NCI-H748 treated with DMSO at 0.1 percent for 48 hours (cell line): ENCODE results near the gene C1QL1.
"Not testable (repeated sequence)": the region's sequence is repeated elsewhere in the genome, so short reads cannot be mapped to it uniquely, and the experiment has no call there.

Experiments
- DNase-seq: peaks from one replicate; lab custom pipeline; 2025; lab: John Stamatoyannopoulos, UW

The C1QL1 gene

DNA sequence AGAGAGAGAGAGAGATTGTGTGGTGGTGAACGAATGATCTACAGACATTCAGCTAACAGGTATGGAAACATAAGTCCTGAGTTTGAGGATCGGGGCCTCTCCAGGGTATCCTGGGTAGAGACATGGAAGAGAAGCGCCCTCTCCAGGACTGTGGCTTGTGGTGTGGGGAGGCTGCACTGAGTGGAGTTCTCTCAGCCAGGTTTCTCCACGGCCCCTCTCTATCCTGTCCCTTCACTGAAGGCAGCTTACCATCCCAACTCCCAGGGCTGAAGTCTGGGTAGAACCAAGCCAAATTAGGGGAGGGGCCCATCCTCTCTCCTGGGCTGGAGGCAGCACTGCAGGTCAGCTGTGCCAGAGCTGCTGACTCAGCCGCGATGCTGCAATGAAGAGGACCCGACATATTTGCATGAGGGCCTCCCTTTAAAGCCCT is 6.2 kb downstream of the C1QL1 start:
- no peak for DNase-seq

DNA sequence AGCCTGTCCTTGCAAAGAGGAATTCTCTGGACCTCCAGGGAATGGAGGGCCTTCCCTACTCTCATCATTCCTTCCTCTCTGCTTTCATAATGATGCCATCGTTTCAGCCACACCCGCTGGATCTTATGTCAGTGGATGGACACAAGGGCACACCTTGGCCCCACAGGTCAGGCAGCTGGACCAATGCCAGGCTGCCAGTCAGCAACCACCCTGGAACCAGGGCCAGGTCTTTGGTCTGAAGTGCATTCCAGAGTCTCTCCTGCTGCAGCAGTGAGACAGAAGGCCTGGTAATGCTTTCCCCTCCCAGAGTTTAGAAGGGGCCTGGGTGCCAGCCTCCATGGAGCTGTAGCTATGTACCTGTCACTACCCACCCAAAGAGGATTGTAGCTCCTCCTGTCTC is 7.4 kb downstream of the C1QL1 start:
- DNase-seq, result no peak

DNA sequence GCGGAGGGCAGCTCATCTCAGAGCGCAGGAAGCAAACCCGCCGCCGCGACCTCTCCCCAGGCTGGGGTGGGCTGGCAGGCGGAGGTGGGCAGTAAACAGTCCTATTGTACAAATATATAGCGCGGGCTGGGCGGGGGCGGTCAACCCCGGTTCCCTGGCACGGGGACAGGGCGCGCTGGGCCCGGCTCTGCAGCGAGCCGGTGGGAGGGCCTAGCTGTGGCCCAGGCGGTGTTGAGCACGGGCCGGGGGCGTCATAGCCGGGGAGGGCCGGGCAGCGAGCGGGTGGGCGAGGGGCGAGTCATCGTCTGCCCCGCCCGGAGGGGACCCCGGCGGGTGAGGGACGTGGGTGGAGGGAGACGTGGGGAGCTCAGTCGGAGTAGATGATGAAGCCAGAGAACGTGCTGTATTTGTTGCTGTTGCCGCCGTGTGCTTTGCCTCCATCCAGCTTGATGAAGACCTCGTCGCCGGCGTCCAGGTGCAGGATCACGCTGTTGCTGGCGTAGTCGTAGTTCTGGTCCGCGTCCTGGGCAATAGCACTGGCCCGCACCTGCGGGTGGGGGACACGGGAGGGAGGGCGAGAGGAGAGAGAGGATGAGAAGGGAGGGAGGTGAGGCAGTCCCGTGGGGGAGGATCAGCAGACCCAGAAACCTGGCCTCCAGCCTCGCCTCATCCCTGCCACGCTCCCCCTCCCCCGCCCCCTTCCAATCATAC is 8.1 kb downstream of the C1QL1 start:
- DNase-seq, result no peak

DNA sequence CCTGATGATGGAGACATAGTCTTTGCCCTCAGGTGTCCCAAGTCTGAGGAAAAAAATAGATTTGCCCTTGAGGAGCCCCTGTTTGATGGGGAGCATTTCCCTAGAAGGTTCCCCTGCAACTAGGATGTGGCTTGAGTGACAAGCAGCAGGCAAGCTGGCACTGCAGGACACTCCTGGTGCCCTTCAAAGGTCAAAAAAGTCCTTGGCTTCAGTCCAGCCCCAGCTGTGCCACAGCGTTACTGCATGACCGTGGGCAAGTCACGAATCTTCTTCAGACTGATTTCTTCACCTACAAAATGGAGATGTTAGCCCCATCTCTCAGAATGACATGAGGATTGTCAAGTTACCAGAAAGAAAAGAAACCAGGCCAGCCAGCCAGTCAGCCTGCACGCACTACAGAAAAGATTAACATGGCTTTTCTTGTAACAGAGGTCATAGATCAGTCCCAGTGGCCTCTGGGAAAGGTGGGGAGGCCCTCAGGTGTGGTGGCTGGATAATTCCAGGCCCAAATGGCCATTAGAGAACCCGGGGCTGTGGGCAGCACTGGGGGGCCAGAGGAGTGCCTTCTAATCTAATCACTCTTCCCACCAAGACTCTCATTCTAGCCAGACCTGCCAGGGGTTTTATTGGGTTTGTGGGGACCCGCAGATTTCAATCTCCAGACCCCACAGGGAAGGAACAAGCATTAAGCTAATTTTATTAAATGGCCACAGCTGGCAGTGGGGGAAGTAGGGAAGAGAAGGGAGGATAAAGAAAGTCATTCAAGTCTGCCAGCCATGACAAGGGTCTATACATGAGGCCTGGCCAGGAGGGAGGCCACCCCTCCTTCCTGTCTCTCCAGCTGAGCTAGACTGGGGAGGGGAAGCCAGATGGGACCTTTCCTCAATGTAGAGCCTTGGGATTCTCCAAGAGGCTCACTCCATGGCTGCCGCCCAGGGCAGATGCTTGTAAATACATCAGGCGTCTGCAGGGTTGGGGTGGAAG is 10.8 kb downstream of the C1QL1 start:
- DNase-seq, result no peak

DNA sequence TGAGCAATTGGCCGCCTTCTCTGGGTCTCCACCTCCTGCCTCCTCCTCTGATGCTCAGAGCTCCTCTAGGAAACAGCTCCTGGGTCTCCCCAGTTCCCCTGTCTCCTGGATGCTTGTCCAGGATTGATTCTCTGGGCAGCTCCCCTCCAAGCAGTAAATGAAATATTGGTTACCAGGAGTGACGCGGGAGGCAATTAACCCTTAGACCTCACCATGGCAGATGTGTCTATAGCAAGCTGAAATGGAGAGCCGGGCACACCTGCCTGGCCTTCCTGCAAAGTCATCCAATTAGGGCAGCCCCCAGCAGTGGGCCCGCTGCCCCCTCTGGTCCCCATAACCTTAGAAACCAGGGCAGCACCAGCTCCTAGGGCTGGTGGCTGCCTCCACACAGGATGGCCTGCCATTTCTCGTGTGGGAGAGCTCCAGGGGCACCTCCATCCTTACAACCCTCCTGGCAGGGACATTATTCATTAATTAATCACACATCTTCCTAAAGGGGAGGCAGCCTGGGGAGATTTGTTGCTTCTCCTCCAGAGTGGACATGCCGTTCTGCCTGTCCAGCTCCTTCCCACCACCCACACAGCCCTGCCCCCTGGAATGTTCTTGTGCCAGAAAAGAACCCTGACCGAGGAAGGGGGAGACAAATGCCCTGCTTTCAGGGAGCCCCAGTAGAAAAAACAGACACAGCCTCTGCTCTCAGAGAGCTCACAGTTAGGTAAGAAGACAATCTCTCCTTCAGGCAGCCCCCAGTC is 12.3 kb downstream of the C1QL1 start:
- no peak for DNase-seq

DNA sequence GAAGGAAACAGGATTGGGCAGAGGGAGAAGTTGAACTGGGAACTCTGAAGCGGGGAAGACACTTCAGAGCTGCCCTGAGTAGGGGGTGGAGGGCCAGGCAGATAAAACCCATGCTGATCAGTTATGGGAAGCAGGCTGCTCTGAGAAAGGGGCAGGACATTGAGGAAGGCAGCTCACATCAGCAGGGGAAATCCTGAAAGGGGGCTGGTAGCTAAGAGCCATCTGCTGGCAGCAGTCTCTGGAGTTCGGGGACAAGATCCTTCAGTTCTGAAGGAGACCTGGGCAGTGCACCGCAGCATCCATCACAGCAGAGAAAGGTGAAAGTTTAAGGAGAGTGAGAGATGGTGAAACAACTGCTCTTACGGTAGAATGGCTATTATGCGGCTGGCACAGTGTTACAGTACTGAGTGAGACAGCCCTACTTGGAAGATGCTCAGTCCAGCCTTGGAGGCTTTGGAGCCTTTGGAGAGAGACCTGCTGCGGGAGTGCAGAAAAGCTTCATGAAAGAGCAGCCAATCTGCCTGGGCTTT is 15.1 kb downstream of the C1QL1 start:
- no peak for DNase-seq

DNA sequence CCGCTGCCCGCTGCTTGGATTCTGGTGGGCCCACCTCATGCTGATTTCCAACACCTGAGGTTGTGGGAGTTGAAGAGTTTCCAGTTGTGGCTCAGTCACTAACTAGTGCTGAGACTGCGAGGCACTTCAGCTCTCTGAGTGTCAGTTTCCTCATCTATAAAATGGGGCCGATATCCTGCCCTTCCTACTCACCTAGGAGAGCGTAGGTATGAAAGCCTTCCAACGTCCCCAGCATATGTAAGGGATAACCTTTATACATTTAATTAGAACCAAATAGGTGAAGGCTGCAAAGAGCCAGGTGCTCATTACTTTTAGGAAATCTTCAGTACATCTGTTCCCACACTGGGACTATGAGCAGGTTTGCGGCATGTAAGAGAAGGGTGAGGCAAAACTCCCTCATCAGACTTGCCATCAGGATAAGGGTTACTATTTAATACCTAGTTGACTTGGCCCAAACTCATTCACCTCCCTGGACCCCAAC is 19.7 kb downstream of the C1QL1 start:
- no peak for DNase-seq

DNA sequence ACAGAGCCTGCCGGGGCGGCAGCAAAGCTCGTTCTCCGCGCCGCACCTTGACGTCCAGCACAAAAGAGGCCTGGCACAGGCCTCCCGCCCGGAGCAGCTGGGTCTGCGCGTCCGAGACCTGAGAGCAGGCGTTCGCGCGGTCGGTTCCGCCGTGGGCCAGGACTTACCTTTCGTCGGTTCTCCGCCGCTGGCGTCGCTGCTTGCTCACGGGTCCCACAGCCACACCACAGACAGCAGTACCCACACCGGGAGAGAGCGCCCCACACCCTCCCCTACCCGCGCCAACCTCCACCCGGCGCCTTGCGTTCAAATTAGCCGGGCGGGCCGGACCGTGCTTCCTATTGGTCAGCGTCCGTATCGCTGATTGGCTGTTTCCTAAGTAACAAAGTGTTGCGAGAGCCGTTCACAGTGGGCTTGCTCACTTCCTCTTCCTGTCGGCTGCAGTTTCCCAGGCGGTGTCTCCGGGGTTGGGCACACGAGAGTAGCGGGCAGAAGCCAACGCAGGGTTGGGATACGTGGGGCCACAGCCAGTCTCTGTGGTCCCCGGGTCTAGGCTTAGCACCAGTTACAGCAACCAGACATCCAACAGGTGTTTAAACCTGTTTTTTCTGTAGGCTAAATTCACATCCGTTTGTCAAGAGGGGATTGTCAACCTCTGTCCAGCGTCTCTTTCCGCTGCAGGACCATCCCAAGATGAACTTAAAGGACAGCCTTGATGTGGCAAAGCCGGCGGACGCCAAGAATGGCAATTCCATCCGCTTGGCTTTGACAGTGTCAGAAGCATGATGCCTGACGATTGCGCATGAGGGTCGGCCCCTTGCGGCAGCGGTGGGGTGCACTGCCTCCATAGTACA is 20.4 kb downstream of the C1QL1 start, which contains the start of gene KIF18B:
Gene KIF18B (minus strand): TSS at position 313 of the 854 bp plus-strand sequence. CDS start 11,429 bp downstream, outside the sequence.
- peak; percentile 91 for DNase-seq

DNA sequence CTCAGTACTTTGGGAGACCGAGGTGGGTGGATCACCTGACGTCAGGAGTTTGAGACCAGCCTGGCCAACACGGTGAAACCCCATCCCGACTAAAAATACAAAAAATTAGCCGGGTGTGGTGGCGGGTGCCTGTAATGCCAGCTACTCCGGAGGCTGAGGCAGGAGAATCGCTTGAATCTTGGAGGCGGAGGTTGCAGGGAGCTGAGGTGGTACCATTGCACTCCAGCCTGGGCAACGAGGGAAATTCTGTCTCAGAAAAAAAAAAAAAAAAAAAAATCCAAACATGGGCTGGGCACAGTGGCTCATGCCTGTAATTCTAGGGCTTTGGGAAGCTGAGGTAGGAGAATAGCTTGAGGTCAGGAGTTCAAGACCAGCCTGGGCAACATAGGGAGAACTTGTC is 22.5 kb downstream of the C1QL1 start:
- not testable (repeated sequence) for DNase-seq

DNA sequence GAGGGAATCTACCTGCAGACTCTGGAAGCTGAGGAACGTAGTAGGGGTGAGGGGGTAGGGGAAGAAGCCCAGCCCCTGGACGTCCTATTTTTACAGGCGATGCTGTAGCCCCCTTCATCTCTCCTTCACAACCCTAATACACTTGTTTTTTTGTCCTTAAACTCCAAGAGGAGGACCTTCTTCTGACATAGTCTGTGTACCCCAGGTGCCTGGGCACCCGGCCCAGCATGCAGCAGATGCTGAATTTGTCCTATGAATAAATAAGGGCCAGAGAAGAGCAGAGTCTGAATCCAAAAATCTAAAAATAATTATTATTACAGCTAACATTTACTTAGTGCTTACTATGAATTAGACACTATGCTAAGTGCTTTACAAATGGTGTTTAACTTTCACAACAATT is 25.6 kb downstream of the C1QL1 start:
- no peak for DNase-seq

DNA sequence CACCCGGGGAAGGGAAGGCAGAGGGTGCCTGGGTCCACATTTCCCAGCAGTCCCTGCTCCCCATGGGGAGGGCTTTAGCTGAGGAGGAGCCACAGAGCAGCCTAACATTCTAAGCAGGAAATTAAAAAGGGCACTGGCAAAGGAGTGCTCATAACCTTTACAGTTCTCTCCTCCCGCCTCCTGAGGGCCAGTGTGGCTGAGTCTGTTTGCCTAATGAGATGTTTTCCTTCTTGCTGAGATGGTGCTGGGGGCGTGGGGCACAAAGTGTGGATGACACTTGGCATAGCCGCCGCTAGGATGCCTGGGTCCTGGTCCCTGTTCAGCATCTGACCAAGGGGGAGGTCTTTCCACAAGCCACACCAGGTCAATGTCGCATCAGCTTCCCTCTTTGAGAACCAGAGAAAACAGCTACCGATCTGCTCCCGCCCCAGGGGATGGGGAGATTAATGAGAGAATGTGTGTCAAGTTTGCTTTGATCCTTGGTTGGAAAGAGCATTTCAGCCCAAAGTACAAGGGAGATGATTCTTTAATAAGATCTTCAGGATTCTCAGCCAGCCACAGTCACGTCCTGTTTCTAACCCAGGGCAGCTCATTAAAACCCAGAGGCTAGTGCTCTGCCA is 26.3 kb downstream of the C1QL1 start:
- no peak for DNase-seq

DNA sequence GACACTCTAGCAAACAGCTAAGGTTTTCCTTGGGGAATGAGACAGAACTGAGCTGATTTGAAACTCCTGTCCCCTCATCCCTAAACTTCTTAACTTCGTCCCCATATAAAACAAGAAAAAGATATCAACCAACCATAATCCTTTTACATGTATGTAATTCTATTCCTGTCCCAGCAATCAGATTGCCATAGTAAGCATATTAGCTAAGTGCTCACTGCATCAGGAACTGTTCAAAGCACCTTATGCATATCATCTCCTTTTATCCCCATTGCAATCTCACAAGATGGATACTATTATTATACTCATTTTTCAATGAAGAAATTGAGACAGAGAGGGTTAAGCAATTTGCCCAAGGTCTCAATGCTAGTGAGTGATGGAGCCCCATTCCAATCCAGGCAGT is 27.3 kb downstream of the C1QL1 start:
- no peak for DNase-seq

DNA sequence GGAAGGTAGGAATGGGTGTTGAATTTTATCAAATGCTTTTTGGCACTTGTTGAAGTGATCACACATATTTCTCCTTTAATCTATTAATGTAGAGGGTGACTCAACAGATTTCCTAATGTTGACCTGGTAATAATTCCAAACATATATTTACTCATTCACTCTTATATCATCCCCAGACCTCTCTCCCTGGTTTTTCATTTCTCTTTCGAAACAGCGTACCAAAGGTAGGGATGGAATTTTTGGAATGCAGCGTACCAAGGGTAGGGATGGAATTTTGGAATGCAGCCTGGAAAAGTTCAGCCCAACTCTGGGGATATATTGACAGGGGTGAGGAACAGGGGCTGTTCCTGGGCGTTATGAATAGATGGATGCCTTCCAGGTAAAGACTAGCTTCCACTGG is 27.8 kb downstream of the C1QL1 start:
- DNase-seq, result no peak

DNA sequence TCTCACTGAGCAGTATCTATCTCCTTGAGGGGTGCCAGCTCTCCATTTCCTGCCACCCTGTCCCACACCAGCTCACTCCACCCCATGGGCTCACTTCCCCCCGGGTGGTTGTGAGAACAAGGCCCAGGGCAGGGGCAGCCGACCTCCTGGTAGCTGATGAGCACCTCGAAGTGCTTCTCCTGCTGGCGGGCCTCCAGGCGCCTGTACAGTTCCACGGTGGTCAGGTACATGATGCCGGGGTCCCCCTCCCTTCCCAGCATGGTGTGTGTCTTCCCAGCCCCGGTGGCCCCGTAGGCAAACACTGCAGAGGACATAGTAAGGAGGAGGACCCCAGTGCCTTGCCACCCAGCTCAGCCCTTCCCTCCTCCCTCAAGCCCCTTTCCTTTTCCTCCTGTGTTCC is 33.0 kb downstream of the C1QL1 start:
- no peak for DNase-seq

DNA sequence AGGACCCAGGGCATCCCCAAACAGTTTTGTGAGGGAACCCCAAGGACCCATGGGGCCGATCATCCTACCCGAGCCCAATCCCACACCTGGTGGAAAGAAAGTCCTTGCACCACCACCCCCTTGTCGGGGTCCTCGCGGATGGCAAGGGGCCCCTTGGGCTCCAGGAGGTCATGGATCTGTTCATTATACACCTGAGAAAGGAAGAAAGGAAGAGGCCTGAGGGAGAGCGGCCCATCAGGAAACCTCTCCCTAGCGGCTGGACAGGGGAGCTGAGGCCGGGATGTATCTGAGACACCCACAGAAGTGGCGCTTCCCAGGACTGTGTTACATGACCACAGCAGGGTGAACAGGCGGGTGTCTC is 33.4 kb downstream of the C1QL1 start:
- no peak for DNase-seq

DNA sequence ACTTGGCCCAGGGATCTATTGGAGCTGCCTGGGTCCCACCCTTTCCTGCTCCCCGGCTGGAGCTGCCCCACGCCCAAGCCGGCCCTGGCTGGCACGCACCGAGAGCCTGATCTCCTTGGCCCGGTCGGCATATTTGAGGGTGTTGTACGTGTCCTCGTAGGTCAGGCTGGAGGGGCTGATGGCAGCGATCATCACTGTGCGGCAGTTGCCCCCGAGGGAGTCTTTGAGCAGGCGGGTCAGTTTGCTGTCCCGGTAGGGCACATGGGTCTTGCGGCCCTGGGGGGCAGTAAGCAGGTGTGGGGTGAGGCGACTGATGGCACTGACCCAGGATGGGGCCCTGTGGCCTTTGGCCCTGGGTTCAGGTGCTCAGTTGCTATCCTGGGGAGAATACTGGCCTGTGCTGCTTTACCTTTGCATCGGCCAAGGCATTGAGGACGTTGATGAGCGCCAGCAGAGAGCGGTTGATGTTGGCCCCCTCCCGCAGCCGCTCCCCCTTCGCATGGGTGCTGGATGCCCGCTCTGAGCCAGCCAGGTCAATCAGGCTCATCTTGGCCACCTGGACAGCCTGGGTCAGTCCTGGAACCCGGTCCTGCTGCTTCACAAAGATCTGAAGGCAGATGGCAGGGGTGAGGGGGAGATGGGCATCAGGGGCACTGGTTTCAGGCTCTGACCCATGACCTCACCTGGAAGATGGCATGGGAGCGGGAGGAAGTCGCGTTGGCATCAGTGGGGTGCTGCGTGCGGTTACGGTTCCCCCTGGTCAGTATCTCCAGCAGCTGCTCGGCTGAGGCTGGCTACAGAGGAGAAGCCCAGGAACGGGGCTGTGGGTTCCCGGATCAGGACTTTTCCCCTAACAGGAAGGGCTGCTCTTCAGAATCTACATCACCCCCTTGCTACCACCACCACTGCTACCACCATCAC is 34.0 kb downstream of the C1QL1 start:
- DNase-seq, result no peak

DNA sequence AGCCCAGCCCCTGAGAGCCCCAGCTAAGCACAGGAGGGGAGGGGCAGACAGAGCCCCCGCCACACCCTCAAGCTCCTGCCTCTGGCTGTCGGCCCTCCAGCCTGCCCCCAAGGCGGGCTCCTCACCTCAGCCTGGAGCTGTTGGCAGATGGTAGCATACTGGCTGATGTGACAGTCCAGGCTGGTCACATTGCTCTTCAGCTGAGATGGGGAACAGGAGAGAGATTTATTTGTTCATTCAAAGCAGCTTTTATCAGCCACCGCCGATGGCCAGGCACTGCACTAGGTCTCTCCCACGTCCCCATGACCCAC is 35.4 kb downstream of the C1QL1 start:
- no peak for DNase-seq

DNA sequence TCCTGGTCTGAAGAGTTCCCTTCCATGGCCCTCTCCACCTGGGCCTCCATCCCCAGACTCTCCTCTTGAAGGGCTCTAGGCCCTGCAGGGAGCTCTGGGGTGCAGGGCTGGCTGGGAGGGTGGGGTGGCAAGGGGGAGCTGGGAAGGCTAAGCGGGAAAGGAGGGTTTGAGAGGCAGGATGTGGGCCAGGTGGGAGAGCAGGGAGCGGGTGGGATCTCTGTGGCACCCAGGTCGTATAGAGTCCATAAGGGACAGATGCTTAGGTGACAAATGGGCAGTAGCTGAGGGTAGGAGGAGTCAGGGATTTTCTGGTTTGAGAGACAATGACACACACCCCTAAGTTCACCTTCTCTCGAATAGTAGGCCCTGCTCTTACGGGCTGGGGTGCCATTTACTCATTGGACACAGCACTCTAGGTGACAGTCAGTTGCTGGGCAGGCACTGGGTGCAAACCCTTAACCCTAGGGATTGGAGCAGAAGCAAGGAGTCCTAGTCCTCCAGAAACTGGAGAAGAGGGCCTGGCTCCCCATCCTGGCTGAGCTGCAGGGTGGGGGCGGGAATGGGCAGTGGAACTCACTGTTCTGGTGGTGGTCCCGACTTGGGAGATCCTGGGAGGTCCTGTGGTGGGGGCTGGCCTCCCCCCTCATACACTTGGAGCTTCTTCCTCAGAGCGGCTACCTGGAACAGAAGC is 35.9 kb downstream of the C1QL1 start:
- DNase-seq, result no peak

DNA sequence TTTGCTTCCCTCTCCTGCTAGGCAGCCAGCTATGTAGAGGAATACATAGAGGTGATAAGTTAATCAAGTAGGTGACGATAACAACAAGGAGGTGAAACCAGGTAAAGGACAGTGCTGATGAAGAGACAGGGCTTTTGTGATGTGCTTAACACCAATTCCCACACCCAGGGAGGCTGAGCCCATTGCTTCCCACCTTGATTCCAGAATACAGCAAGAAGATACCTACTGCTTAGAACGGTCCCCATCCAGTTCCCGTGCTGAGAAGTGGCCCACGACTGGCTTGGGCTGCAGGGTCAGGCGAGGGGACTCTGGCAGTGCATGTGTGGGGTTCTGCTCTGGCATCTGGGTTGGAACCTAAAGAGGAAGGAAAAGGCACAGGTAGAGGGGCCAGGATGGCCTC is 36.7 kb downstream of the C1QL1 start:
- no peak for DNase-seq
